Activated CD8-positive, alpha-beta memory T cell treated with anti-CD3 and anti-CD28 coated beads for 1 hour (primary cell): ENCODE measurements around the gene TDRD6.
A peak's percentile ranks its signal among the peaks of the same experiment; 100 is the strongest.
"Not testable (repeated sequence)": the region's sequence is repeated elsewhere in the genome, so short reads cannot be mapped to it uniquely, and the experiment has no call there.

Experiments
- DNase-seq, 2 donors: peaks; one replicate each; pipeline ENCODE4 v3.0.0-alpha.2; 2020; ENCODE audit warnings: low read depth in 1 of 2; ENCODE audit errors: extremely low read depth in 1 of 2

TDRD6 gene

GRCh38 chr6:46687619-46688097 is at the start of gene TDRD6:
Gene TDRD6, plus strand, starts transcription at chr6:46687885. Its CDS starts 244 bp downstream, at chr6:46688129.
- DNase-seq: no peak

- no peak for DNase-seq
Observed at GRCh38 chr6:46637933-46638332, 49.8 kb upstream of the TDRD6 start.

GRCh38 chr6:46638650-46639049 is 49.0 kb upstream of the TDRD6 start:
- DNase-seq: no peak

- no peak for DNase-seq
Observed at GRCh38 chr6:46642928-46643751, 44.5 kb upstream of the TDRD6 start.

GRCh38 chr6:46645265-46645664 is 42.4 kb upstream of the TDRD6 start:
- no peak for DNase-seq

GRCh38 chr6:46648108-46648507 is 39.6 kb upstream of the TDRD6 start:
- not testable (repeated sequence) for DNase-seq

GRCh38 chr6:46648869-46649492 is 38.7 kb upstream of the TDRD6 start:
- no peak for DNase-seq

- DNase-seq: no peak
Observed at GRCh38 chr6:46651006-46651405, 36.7 kb upstream of the TDRD6 start.

- DNase-seq: no peak
Observed at GRCh38 chr6:46651816-46652215, 35.9 kb upstream of the TDRD6 start.

- no peak for DNase-seq
Observed at GRCh38 chr6:46652232-46652602, 35.5 kb upstream of the TDRD6 start.

GRCh38 chr6:46652603-46653438 is 34.9 kb upstream of the TDRD6 start, which contains the start of the genes CYP39A1 and SLC25A27:
Gene CYP39A1, minus strand, starts transcription at chr6:46652818. Its CDS starts 236 bp downstream, at chr6:46652582.
Gene SLC25A27, plus strand, starts transcription at chr6:46652975. Its CDS starts 218 bp downstream, at chr6:46653193.
- peak; percentile 46 to 70 for DNase-seq

- DNase-seq: no peak
Observed at GRCh38 chr6:46653439-46654195, 34.1 kb upstream of the TDRD6 start.

- no peak for DNase-seq
Observed at GRCh38 chr6:46655803-46656202, 31.9 kb upstream of the TDRD6 start.

- DNase-seq: no peak
Observed at GRCh38 chr6:46657642-46658041, 30.0 kb upstream of the TDRD6 start.

GRCh38 chr6:46661483-46661882 is 26.2 kb upstream of the TDRD6 start:
- no peak for DNase-seq

- DNase-seq: no peak
Observed at GRCh38 chr6:46667377-46667776, 20.3 kb upstream of the TDRD6 start.

GRCh38 chr6:46674410-46674809 is 13.3 kb upstream of the TDRD6 start:
- DNase-seq: no peak

- DNase-seq: no peak
Observed at GRCh38 chr6:46676604-46677313, 10.9 kb upstream of the TDRD6 start.

GRCh38 chr6:46677314-46677654 is 10.4 kb upstream of the TDRD6 start:
- no peak for DNase-seq

- DNase-seq: no peak
Observed at GRCh38 chr6:46684771-46685170, 2.9 kb upstream of the TDRD6 start.
